Adrenal gland (tissue), 12 donors: ENCODE results near the gene NELFCD. TPM values are rescaled to one million over a fixed set of nuclear protein-coding genes. Genes with fewer than 3 reads are reported as not detected.

Experiments
- DNase-seq, 7 donors: peaks; one replicate each; pipeline ENCODE4 v3.0.0-alpha.2; 2019 to 2020
- H3K27ac ChIP-seq, 5 donors: fragments of 200-600 bp; sonication (generic) in 4 of 5; 1 replicate in 3 of 5; 2 replicates in 2 of 5; pipeline versions ENCODE4 v1.5.1 to v1.8.0; 2016 to 2020; ENCODE audit warnings: mild to moderate bottlenecking in 1 of 5
- H3K27me3 ChIP-seq: fragments of 200-600 bp; 2 replicates; pipeline ENCODE4 v1.8.0; 2021
- H3K36me3 ChIP-seq, 2 donors: fragments of 200-600 bp; replicated peaks in 1 of 2; 1 replicate in 1 of 2; 2 replicates in 1 of 2; pipeline versions ENCODE4 v1.5.1 to v1.8.0; 2018 to 2022
- H3K4me1 ChIP-seq, 2 donors: fragments of 200-600 bp; replicated peaks in 1 of 2; 1 replicate in 1 of 2; 2 replicates in 1 of 2; pipeline versions ENCODE4 v1.5.1 to v1.8.0; 2018 to 2021
- H3K4me3 ChIP-seq, 4 donors: fragments of 200-600 bp; sonication (generic) in 3 of 4; one replicate each; pipeline ENCODE4 v1.5.1; 2016 to 2018
- H3K9me3 ChIP-seq, 3 donors: fragments of 200-600 bp; sonication (generic) in 1 of 3; replicated peaks in 1 of 3; 1 replicate in 2 of 3; 2 replicates in 1 of 3; pipeline versions ENCODE4 v1.5.1 to v1.8.0; 2016 to 2021
- POLR2A ChIP-seq, 2 donors: fragments of 450-650 bp; IDR thresholded peaks; one replicate each; pipeline ENCODE4 v1.6.1; 2017; ENCODE audit warnings: antibody characterized with exemption in 2 of 2, mild to moderate bottlenecking in 2 of 2, moderate library complexity in 1 of 2
- WGBS, 4 donors: extraction: QIAGEN DNeasy Blood & Tissue Kit in 2 of 4; methylation state at CpG; one replicate each; pipeline versions ENCODE4 v1.1.5 to v1.1.7; 2013 to 2017; 5-methylcytosine and 5-hydroxymethylcytosine counted together
- intact Hi-C, 2 donors: fragments of 100-400 bp; cut with DNase I; formaldehyde crosslinking; loops; one replicate each; pipeline versions ENCODE4 v1.14.1 to v1.15.0; 2022 to 2023
- polyA plus RNA-seq, 3 donors: library from polyadenylated mRNA; stranded (reverse); fragments of 200-250 nt in 2 of 3; fragments of 350-450 nt in 1 of 3; fragmentation: Illumina TruSeq in 1 of 3; extraction: RNeasy Lipid Tissue Mini Kit (QIAGEN cat#74804) in 1 of 3; gene quantifications; one replicate each; pipeline ENCODE4 v1.2.3, GENCODE V29; 2013 to 2014
- total RNA-seq, 9 donors: library from RNA; depleted of rRNA in 4 of 9; stranded (reverse); fragments of >200 nt in 4 of 9; fragments of 120-200 nt in 1 of 9; fragmentation: NEBNext Ultra II Directional in 1 of 9; extraction: Animal tissue kit (Norgen Biotek cat#: 25700) in 1 of 9; gene quantifications; one replicate each; pipeline versions ENCODE4 v1.1.0 to v1.2.4, GENCODE V29; 2013 to 2023
- TF ChIP-seq, protein P1 (sequence below), 6 experiments: fragments of 450-650 bp in 4 of 6; fragments of 200-600 bp in 2 of 6; sonication (generic) in 1 of 6; IDR thresholded peaks; 1 replicate in 5 of 6; 2 replicates in 1 of 6; pipeline versions ENCODE4 v1.5.1 to v1.8.0; 2016 to 2021; ENCODE audit warnings: antibody characterized with exemption in 6 of 6, mild to moderate bottlenecking in 2 of 6, moderate library complexity in 1 of 6
- donor health status: healthy with polysubstance abuse.
- donor health status: Bipolar disorder and iron deficiency.
- donor health status: DM: yes; HTN: yes; CAD: no.
- donor health status: DM: no; HTN: no; CAD: no.
- donor health status: DM: no; HTN: no; CAD: no.
- donor health status: DM: yes; HTN: yes; CAD: no.

The NELFCD gene
- total and polyA plus RNA-seq, 12 donors: 47.1 to 107 (median 75.0) TPM

DNA sequence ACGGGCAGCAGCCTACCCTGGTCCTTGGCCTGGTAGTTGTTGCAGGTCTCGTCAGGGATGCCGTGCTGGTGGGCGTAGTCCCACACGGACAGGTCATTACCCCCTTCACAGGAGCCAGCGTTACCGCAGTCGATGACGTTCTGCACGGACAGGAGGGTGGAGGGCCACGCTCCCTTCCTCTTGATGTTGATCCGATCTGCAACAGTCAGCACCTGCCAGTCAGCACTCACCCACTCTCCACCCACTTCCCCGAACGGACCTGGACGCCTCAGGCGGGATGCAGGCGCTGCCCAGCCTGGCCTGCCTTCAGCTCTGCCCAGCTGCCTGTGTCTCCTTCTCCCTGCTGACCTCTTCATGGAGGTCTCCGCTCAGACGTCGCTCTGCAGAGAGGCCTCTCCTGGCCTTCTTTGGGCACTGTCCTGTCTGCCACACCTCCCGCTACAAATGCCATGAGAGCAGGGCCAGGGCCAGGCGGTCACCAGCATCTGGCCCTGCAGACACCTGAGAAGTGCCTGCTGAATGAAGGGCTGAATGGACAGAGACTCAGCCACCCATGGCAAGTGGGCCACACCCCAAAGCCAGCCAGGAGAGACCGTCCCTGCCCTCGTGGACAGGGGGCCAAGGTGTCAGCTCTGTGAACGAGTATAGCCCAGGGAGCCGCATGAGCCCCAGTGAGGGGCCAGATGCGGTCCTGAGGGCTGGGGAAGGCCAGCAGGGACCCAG is 20.6 kb downstream of the NELFCD start:
- H3K4me3 ChIP-seq: no peak overlapping the region
- peaks cover 10 to 30% of the 10 kb centered on the region in 2 donors for H3K4me1 ChIP-seq
- no peak overlapping the region for H3K27ac ChIP-seq
- intact Hi-C loops: no loop called here
- DNase-seq: no peak
- no peaks in the 10 kb centered on the region for H3K9me3 ChIP-seq
- no peaks in the 10 kb centered on the region for H3K27me3 ChIP-seq
- TF ChIP-seq, protein P1, sequence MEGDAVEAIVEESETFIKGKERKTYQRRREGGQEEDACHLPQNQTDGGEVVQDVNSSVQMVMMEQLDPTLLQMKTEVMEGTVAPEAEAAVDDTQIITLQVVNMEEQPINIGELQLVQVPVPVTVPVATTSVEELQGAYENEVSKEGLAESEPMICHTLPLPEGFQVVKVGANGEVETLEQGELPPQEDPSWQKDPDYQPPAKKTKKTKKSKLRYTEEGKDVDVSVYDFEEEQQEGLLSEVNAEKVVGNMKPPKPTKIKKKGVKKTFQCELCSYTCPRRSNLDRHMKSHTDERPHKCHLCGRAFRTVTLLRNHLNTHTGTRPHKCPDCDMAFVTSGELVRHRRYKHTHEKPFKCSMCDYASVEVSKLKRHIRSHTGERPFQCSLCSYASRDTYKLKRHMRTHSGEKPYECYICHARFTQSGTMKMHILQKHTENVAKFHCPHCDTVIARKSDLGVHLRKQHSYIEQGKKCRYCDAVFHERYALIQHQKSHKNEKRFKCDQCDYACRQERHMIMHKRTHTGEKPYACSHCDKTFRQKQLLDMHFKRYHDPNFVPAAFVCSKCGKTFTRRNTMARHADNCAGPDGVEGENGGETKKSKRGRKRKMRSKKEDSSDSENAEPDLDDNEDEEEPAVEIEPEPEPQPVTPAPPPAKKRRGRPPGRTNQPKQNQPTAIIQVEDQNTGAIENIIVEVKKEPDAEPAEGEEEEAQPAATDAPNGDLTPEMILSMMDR (IDR thresholded peaks at IDR 0.05): no peak
- no peak for TF ChIP-seq POLR2A (IDR thresholded peaks at IDR 0.05)
- peaks cover 0 to 42% of the 10 kb centered on the region in 2 donors for H3K36me3 ChIP-seq
- 88 to 91% (median 90%) methylated on average over 9 to 27 of the region's 27 CpGs for WGBS, 4 donors

DNA sequence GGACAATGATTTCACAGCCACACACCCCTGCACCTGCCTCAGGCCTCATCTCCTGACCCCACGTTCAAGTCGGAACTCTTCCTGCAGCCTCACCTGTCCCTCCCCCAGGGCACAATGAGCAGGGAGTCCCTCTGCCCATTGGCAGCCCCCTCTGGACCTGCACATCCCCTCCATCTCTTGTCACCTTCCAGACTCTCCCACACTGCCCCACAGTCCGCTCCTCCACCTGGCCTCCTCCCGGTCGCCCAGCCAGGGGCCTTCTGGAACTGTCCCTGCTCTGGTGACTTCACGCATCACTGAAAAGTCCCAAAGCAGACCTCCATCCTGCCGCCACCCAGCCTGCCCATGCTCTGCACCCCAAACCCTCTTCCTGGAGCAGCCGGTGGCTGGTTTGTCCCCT is 21.3 kb downstream of the NELFCD start:
- WGBS, 4 donors: 82 to 89% (median 84%) methylated on average over 7 to 8 of the region's 8 CpGs
- peaks cover 12 to 32% of the 10 kb centered on the region in 2 donors for H3K4me1 ChIP-seq
- no peaks in the 10 kb centered on the region for H3K9me3 ChIP-seq
- no peak overlapping the region for H3K27ac ChIP-seq
- no peak for TF ChIP-seq POLR2A (IDR thresholded peaks at IDR 0.05)
- TF ChIP-seq, protein P1 (IDR thresholded peaks at IDR 0.05): no peak
- intact Hi-C loops: no loop called here
- peaks cover 0 to 35% of the 10 kb centered on the region in 2 donors for H3K36me3 ChIP-seq
- H3K4me3 ChIP-seq: no peak overlapping the region
- DNase-seq: no peak
- H3K27me3 ChIP-seq: no peaks in the 10 kb centered on the region

DNA sequence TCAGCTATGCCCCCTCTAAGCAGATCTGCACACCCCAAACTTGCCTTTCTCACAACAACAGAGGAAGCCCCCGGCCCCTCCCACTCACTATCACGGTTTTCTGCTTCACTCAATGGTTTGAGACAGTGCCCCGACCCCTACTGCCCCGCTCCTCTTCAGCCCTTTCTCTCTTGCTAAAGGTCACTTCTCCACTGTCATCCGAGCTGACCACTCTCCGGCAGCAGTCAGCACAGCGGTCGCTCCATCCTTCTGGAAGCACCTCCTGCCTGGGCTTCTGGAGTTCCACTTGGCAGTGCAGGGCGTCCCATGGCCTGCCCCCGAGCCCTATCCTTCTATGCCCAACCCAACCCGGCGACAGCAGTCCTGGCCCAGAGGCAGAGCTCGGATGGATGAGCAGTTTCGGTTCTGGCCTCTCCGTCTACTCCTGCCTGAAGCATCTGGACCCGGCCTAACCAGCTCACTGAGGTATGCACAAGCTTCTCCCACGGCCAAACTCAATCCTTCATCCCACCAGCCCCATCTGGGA is 21.9 kb downstream of the NELFCD start:
- peaks cover 0 to 30% of the 10 kb centered on the region in 2 donors for H3K36me3 ChIP-seq
- no peak overlapping the region for H3K27ac ChIP-seq
- no peaks in the 10 kb centered on the region for H3K9me3 ChIP-seq
- 84 to 91% (median 87%) methylated on average over 17 of the region's 17 CpGs for WGBS, 4 donors
- intact Hi-C loops: no loop called here
- DNase-seq: no peak
- no peaks in the 10 kb centered on the region for H3K27me3 ChIP-seq
- H3K4me1 ChIP-seq: peaks cover 14 to 34% of the 10 kb centered on the region in 2 donors
- TF ChIP-seq, protein P1 (IDR thresholded peaks at IDR 0.05): no peak
- TF ChIP-seq POLR2A (IDR thresholded peaks at IDR 0.05): no peak
- no peak overlapping the region for H3K4me3 ChIP-seq

DNA sequence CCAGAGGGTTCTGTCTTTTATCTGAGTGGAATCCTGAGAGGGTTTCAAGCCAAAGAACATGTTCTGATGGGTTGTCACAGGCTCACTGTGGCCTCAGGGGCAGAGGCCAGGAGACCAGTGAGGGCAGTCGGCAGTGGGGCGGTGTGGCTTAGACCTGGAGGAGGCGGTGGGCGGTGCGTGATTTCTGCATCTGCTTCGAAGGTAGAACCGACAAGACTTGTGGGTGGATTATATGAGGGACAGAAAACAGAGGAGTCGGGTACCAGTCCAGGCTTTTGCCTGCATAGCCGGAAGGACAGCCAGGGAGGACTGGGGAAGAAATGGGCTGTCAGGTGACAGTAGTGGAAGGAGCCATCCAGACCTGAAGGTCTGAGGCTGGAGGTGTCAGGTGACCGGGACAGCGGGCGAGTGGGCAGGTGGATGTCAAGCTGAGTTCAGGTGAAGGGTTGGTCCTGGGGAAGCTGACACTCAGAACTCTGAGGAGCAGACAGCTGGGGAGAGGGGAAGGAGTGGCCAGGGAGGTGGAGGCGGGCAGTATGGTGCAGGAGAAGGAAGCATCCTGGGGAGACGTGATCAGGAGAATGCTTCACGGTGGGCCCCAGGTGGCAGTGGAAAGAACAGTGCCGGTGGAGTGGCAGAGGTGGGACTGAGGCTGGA is 22.9 kb downstream of the NELFCD start:
- no peak for DNase-seq
- intact Hi-C loops: no loop called here
- H3K27ac ChIP-seq: peak overlapping the region in 2 of 5 donors; percentile 86 to 87
- 86 to 89% (median 86%) methylated on average over 16 of the region's 16 CpGs for WGBS, 4 donors
- no peaks in the 10 kb centered on the region for H3K9me3 ChIP-seq
- peaks cover 14 to 34% of the 10 kb centered on the region in 2 donors for H3K4me1 ChIP-seq
- TF ChIP-seq POLR2A (IDR thresholded peaks at IDR 0.05): no peak
- TF ChIP-seq, protein P1 (IDR thresholded peaks at IDR 0.05): no peak
- H3K4me3 ChIP-seq: peak overlapping the region in 1 of 4 donors; percentile 26
- peaks cover 0 to 20% of the 10 kb centered on the region in 2 donors for H3K36me3 ChIP-seq
- H3K27me3 ChIP-seq: no peaks in the 10 kb centered on the region
